Ramos (cell line): ENCODE data around the gene TYW1B.
"Not testable (repeated sequence)": the region's sequence is repeated elsewhere in the genome, so short reads cannot be mapped to it uniquely, and the experiment has no call there.

Experiments used
- in situ Hi-C: fragments of 300-500 bp; cut with MboI; formaldehyde crosslinking; loops from one replicate; pipeline ENCODE4 v1.14.3; 2022; ENCODE audit warnings: low sequenced_read_pairs; ENCODE audit not compliant: unreplicated experiment

Gene TYW1B

GRCh38 chr7:72583620-72584361, 244.2 kb downstream of the TYW1B start:
- in situ Hi-C loops: not testable (repeated sequence)

GRCh38 chr7:72580142-72580770, 247.7 kb downstream of the TYW1B start:
- in situ Hi-C loops: not testable (repeated sequence)

GRCh38 chr7:72577107-72577506, 250.9 kb downstream of the TYW1B start:
- in situ Hi-C loops: no loop called here

GRCh38 chr7:72561988-72562387, 266.0 kb downstream of the TYW1B start:
- in situ Hi-C loops: not testable (repeated sequence)

GRCh38 chr7:72559546-72559945, 268.5 kb downstream of the TYW1B start:
- in situ Hi-C loops: not testable (repeated sequence)

- in situ Hi-C loops: not testable (repeated sequence)
These were observed 271.3 kb downstream of the TYW1B start for GRCh38 chr7:72556733-72557132.

GRCh38 chr7:72555238-72555637, 272.8 kb downstream of the TYW1B start:
- in situ Hi-C loops: not testable (repeated sequence)

GRCh38 chr7:72554401-72554800, 273.6 kb downstream of the TYW1B start:
- in situ Hi-C loops: not testable (repeated sequence)

GRCh38 chr7:72550454-72550853, 277.5 kb downstream of the TYW1B start:
- in situ Hi-C loops: not testable (repeated sequence)

GRCh38 chr7:72546586-72547237, 281.3 kb downstream of the TYW1B start:
- in situ Hi-C loops: not testable (repeated sequence)

- in situ Hi-C loops: not testable (repeated sequence)
These were observed 283.5 kb downstream of the TYW1B start for GRCh38 chr7:72544531-72544930.

GRCh38 chr7:72540923-72541322, 287.1 kb downstream of the TYW1B start:
- in situ Hi-C loops: no loop called here

GRCh38 chr7:72540106-72540611, 287.8 kb downstream of the TYW1B start:
- in situ Hi-C loops: no loop called here

- in situ Hi-C loops: no loop called here
These were observed 288.3 kb downstream of the TYW1B start for GRCh38 chr7:72539702-72540101.

- in situ Hi-C loops: no loop called here
These were observed 289.1 kb downstream of the TYW1B start for GRCh38 chr7:72538856-72539255.

- in situ Hi-C loops: no loop called here
These were observed 289.9 kb downstream of the TYW1B start for GRCh38 chr7:72538147-72538546.

GRCh38 chr7:72536038-72536437, 292.0 kb downstream of the TYW1B start:
- in situ Hi-C loops: not testable (repeated sequence)

GRCh38 chr7:72531048-72531447, 297.0 kb downstream of the TYW1B start:
- in situ Hi-C loops: not testable (repeated sequence)
